KMS-11 (cell line): ENCODE results near the gene MYPOP.

Source experiments
- H2AFZ ChIP-seq: fragments of 200-600 bp; sonication (generic); 2 replicates; pipeline ENCODE4 v1.6.1; 2016; ENCODE audit warnings: antibody characterized with exemption, mixed run types, low read depth
- H3K27ac ChIP-seq: fragments of 200-600 bp; sonication (generic); 2 replicates; pipeline ENCODE4 v1.6.1; 2016; ENCODE audit warnings: mild to moderate bottlenecking, mixed run types
- H3K27me3 ChIP-seq: fragments of 200-600 bp; sonication (generic); 2 replicates; pipeline ENCODE4 v1.6.1; 2017; ENCODE audit warnings: mild to moderate bottlenecking, low read depth, mixed run types, moderate library complexity; ENCODE audit not compliant: insufficient read depth
- H3K36me3 ChIP-seq: fragments of 200-600 bp; sonication (generic); 2 replicates; pipeline ENCODE4 v1.6.1; 2017; ENCODE audit warnings: mild to moderate bottlenecking, mixed run types; ENCODE audit not compliant: insufficient read depth
- H3K4me1 ChIP-seq: fragments of 200-600 bp; sonication (generic); 2 replicates; pipeline ENCODE4 v1.6.1; 2016; ENCODE audit warnings: mild to moderate bottlenecking, low read depth, mixed run types; ENCODE audit not compliant: poor library complexity, severe bottlenecking
- H3K4me2 ChIP-seq: fragments of 200-600 bp; sonication (generic); 2 replicates; pipeline ENCODE4 v1.7.0; 2016; ENCODE audit warnings: mild to moderate bottlenecking, mixed run types
- H3K4me3 ChIP-seq: fragments of 200-600 bp; sonication (generic); IDR thresholded peaks from 2 replicates; pipeline ENCODE4 v1.6.1; 2017; ENCODE audit warnings: low read depth, low read length, mixed read lengths; ENCODE audit not compliant: insufficient read depth
- H3K79me2 ChIP-seq: fragments of 200-600 bp; sonication (generic); 2 replicates; pipeline ENCODE4 v1.6.1; 2016; ENCODE audit warnings: low read depth, mixed run types; ENCODE audit not compliant: insufficient read depth
- H3K9ac ChIP-seq: fragments of 200-600 bp; sonication (generic); 2 replicates; pipeline ENCODE4 v1.6.1; 2016; ENCODE audit warnings: mild to moderate bottlenecking, mixed run types
- H4K20me1 ChIP-seq: fragments of 200-600 bp; sonication (generic); 2 replicates; pipeline ENCODE4 v1.6.1; 2016; ENCODE audit warnings: mild to moderate bottlenecking, mixed run types; ENCODE audit not compliant: insufficient read depth
- TF ChIP-seq, protein P1 (sequence below): fragments of 200-600 bp; sonication (generic); conservative IDR thresholded peaks from 2 replicates; pipeline ENCODE4 v1.6.1; 2017; ENCODE audit warnings: low read depth, mild to moderate bottlenecking, antibody characterized with exemption, low read length, moderate library complexity, mixed read lengths

MYPOP gene

DNA sequence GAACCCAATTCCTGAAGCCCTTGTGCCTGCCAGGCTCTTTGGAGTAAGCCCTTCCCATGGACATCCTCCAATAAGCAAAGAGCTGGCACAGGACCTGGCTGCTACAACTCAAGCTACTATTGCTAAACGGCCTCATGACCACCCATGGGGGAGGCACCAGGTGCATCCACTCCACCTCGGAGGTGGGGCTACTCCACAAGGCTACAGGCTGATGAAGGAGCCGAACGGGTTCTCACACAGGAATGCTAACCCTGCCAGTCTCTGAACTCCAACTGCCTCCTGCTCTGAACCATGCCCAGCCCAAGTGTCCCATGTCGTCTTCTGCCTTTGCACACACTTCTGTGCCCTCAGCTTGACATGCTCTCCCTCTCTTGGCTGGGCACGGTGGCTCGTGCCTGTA lies 49.4 kb downstream of the MYPOP start:
- Histone ChIP-seq H3K4me1 (no peaks in the 10 kb centered on the region), H3K4me2 (no peak overlapping the region), H3K27me3 (no peaks in the 10 kb centered on the region), H3K4me3 (no peak overlapping the region), H2AFZ (no peak overlapping the region), H3K9ac (no peak overlapping the region), H4K20me1 (peaks cover 4% of the 10 kb centered on the region; the same call in 1 of the 2 replicates), H3K27ac (no peak overlapping the region), H3K79me2 (no peaks in the 10 kb centered on the region; the same call in 1 of the 2 replicates), H3K36me3 (no peaks in the 10 kb centered on the region; the same call in 1 of the 2 replicates)
- TF ChIP-seq, protein P1, sequence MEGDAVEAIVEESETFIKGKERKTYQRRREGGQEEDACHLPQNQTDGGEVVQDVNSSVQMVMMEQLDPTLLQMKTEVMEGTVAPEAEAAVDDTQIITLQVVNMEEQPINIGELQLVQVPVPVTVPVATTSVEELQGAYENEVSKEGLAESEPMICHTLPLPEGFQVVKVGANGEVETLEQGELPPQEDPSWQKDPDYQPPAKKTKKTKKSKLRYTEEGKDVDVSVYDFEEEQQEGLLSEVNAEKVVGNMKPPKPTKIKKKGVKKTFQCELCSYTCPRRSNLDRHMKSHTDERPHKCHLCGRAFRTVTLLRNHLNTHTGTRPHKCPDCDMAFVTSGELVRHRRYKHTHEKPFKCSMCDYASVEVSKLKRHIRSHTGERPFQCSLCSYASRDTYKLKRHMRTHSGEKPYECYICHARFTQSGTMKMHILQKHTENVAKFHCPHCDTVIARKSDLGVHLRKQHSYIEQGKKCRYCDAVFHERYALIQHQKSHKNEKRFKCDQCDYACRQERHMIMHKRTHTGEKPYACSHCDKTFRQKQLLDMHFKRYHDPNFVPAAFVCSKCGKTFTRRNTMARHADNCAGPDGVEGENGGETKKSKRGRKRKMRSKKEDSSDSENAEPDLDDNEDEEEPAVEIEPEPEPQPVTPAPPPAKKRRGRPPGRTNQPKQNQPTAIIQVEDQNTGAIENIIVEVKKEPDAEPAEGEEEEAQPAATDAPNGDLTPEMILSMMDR: no peak

DNA sequence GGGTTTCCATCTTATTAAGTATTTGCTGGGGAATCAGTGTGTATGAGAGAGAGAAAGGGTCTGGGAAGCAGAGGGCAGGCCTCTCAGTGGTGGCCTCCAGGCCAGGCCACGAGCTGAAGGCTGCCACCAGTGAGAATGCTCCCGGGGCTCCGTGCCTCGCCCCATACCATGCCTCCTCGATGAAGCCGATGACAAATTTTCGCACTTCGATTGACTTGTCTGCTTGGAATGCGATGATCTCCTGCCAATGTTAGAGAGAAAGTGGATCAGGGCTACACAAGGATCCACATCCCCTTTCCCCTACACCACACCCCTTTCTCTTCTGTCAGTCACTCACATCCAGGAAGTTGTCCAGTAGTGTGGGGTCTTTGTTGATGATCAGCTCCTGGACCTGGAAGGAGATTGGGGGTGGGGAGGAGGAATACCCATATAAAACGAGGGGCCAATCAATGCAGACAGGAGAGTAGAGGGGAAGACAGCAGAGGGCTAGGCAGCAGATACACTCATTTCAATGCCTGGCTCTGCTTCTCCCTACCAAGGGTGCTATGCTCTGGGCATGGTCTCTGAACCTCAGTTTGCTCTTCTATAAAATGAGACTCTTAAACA lies 50.2 kb downstream of the MYPOP start:
- Histone ChIP-seq H3K27ac (no peak overlapping the region), H4K20me1 (peaks cover 4% of the 10 kb centered on the region; the same call in 1 of the 2 replicates), H2AFZ (no peak overlapping the region), H3K4me1 (no peaks in the 10 kb centered on the region), H3K27me3 (no peaks in the 10 kb centered on the region), H3K9ac (no peak overlapping the region), H3K79me2 (no peaks in the 10 kb centered on the region; the same call in 1 of the 2 replicates), H3K36me3 (no peaks in the 10 kb centered on the region; the same call in 1 of the 2 replicates), H3K4me3 (no peak overlapping the region), H3K4me2 (no peak overlapping the region)
- TF ChIP-seq, protein P1: no peak

GRCh38 chr19:45848922-45849321 lies 53.5 kb downstream of the MYPOP start:
- no peaks in the 10 kb centered on the region; the same call in 1 of the 2 replicates for H3K36me3 ChIP-seq

DNA sequence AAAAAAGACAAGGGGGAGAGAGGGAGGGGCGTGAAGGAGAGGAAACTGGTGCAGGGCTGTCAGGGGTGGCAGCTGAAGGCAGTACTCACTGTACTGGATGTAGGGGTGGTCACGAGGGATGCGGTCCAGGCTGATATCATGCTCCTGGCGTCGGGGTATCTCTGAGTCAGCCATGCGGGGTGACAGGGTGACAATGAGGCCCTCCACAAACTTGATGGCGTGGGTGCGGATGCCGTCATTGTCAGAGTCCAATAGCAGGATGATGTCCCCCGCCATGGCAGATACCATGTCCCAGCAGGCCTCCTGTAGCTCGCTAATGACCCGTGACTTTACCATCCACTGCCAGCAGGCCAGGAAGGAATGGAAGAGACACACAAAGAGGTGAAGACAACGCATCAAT lies 54.8 kb downstream of the MYPOP start:
- Histone ChIP-seq H3K36me3 (no peaks in the 10 kb centered on the region; the same call in 1 of the 2 replicates), H3K4me1 (no peaks in the 10 kb centered on the region), H2AFZ (no peak overlapping the region), H3K9ac (no peak overlapping the region), H3K27me3 (no peaks in the 10 kb centered on the region), H3K4me3 (no peak overlapping the region), H3K27ac (no peak overlapping the region), H4K20me1 (no peaks in the 10 kb centered on the region), H3K4me2 (no peak overlapping the region), H3K79me2 (no peaks in the 10 kb centered on the region)
- TF ChIP-seq, protein P1: no peak

More at GRCh38 chr19:45848922-45849321, 53.5 kb downstream of the MYPOP start:
- no peak overlapping the region for H3K4me3 ChIP-seq
- no peaks in the 10 kb centered on the region for H3K79me2 ChIP-seq
- no peaks in the 10 kb centered on the region for H4K20me1 ChIP-seq
- H3K4me2 ChIP-seq: no peak overlapping the region
- no peak overlapping the region for H3K9ac ChIP-seq
- H3K4me1 ChIP-seq: no peaks in the 10 kb centered on the region
- H3K27me3 ChIP-seq: no peaks in the 10 kb centered on the region
- H3K27ac ChIP-seq: no peak overlapping the region
- no peak overlapping the region for H2AFZ ChIP-seq
- TF ChIP-seq, protein P1: peak; percentile 58; the same call in 1 of the 2 replicates
